Prostate gland (tissue), 2 donors: ENCODE results near the gene CMTM5.

Source experiments
- POLR2A ChIP-seq: fragments of 450-650 bp; IDR thresholded peaks from one replicate; pipeline ENCODE4 v1.6.1; 2016; ENCODE audit warnings: antibody characterized with exemption, mild to moderate bottlenecking
- POLR2AphosphoS5 ChIP-seq: sonication (generic); formaldehyde crosslinking; IDR thresholded peaks from one replicate; pipeline ENCODE4 v1.6.1; 2017; ENCODE audit warnings: antibody characterized with exemption
- TF ChIP-seq, protein P1 (sequence below), 4 experiments: fragments of 200-600 bp in 2 of 4; fragments of 450-650 bp in 2 of 4; sonication (generic) in 2 of 4; IDR thresholded peaks; 1 replicate in 3 of 4; 2 replicates in 1 of 4; pipeline ENCODE4 v1.5.1; 2016 to 2019; ENCODE audit warnings: antibody characterized with exemption in 4 of 4, mild to moderate bottlenecking in 2 of 4, moderate library complexity in 2 of 4

DNA sequence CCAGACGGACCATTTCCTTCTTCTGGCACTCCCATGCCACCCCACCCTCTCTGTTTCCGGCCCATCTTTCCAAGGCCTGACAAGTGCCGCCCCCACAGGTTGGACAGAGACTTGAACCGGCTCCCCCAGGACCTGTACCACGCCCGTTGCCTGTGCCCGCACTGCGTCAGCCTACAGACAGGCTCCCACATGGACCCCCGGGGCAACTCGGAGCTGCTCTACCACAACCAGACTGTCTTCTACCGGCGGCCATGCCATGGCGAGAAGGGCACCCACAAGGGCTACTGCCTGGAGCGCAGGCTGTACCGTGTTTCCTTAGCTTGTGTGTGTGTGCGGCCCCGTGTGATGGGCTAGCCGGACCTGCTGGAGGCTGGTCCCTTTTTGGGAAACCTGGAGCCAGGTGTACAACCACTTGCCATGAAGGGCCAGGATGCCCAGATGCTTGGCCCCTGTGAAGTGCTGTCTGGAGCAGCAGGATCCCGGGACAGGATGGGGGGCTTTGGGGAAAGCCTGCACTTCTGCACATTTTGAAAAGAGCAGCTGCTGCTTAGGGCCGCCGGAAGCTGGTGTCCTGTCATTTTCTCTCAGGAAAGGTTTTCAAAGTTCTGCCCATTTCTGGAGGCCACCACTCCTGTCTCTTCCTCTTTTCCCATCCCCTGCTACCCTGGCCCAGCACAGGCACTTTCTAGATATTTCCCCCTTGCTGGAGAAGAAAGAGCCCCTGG is 1.2 kb upstream of the CMTM5 start:
- TF ChIP-seq POLR2AphosphoS5 (no peak), POLR2A (no peak)
- TF ChIP-seq, protein P1, sequence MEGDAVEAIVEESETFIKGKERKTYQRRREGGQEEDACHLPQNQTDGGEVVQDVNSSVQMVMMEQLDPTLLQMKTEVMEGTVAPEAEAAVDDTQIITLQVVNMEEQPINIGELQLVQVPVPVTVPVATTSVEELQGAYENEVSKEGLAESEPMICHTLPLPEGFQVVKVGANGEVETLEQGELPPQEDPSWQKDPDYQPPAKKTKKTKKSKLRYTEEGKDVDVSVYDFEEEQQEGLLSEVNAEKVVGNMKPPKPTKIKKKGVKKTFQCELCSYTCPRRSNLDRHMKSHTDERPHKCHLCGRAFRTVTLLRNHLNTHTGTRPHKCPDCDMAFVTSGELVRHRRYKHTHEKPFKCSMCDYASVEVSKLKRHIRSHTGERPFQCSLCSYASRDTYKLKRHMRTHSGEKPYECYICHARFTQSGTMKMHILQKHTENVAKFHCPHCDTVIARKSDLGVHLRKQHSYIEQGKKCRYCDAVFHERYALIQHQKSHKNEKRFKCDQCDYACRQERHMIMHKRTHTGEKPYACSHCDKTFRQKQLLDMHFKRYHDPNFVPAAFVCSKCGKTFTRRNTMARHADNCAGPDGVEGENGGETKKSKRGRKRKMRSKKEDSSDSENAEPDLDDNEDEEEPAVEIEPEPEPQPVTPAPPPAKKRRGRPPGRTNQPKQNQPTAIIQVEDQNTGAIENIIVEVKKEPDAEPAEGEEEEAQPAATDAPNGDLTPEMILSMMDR (IDR thresholded peaks at IDR 0.05): no peak
